Transverse colon (tissue), 4 donors: ENCODE measurements around the gene LIMS1.

Experiments
- POLR2A ChIP-seq: fragments of 450-650 bp; IDR thresholded peaks from one replicate; pipeline ENCODE4 v1.6.1; 2016; ENCODE audit warnings: antibody characterized with exemption, mild to moderate bottlenecking, moderate library complexity
- POLR2AphosphoS5 ChIP-seq, 3 donors: sonication (generic); formaldehyde crosslinking; IDR thresholded peaks; one replicate each; pipeline ENCODE4 v1.6.1; 2016; ENCODE audit warnings: antibody characterized with exemption in 3 of 3
- TF ChIP-seq, protein P1 (sequence below), 5 experiments: fragments of 200-600 bp in 3 of 5; fragments of 450-650 bp in 2 of 5; sonication (generic) in 3 of 5; IDR thresholded peaks; 1 replicate in 2 of 5; 2 replicates in 3 of 5; pipeline ENCODE4 v1.5.1; 2016 to 2017; ENCODE audit warnings: antibody characterized with exemption in 5 of 5, inconsistent platforms in 3 of 5, mild to moderate bottlenecking in 2 of 5, moderate library complexity in 1 of 5

DNA sequence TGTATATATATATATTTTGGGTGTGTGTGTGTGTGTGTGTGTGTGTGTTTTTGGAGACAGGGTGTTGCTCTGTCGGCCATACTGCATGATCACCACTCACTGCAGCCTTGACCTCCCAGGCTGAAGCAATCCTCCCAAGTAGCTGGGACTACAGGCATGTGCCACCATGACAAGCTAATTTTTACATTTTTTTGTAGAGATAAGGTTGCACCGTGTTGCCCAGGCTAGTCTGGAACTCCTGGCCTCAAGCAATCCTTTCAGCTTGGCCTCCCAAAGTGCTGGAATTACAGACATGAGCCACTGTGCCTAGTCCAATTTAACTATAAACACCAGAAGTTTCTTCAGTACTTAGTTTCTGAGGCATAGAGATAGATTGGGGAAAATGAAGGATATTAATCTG, 18.3 kb downstream of the LIMS1 start:
- TF ChIP-seq POLR2AphosphoS5 (IDR thresholded peaks at IDR 0.05) (no peak), POLR2A (no peak)
- TF ChIP-seq, protein P1, sequence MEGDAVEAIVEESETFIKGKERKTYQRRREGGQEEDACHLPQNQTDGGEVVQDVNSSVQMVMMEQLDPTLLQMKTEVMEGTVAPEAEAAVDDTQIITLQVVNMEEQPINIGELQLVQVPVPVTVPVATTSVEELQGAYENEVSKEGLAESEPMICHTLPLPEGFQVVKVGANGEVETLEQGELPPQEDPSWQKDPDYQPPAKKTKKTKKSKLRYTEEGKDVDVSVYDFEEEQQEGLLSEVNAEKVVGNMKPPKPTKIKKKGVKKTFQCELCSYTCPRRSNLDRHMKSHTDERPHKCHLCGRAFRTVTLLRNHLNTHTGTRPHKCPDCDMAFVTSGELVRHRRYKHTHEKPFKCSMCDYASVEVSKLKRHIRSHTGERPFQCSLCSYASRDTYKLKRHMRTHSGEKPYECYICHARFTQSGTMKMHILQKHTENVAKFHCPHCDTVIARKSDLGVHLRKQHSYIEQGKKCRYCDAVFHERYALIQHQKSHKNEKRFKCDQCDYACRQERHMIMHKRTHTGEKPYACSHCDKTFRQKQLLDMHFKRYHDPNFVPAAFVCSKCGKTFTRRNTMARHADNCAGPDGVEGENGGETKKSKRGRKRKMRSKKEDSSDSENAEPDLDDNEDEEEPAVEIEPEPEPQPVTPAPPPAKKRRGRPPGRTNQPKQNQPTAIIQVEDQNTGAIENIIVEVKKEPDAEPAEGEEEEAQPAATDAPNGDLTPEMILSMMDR (IDR thresholded peaks at IDR 0.05) = no peak
